Measurements from ENCODE around the gene PLLP. TPM values are rescaled to one million over a fixed set of nuclear protein-coding genes. Genes with fewer than 3 reads are reported as not detected.
A peak's percentile ranks its signal among the peaks of the same experiment; 100 is the strongest.

The PLLP gene
- total RNA-seq, 1 donor from 2014 or later: 0.30 TPM

DNA sequence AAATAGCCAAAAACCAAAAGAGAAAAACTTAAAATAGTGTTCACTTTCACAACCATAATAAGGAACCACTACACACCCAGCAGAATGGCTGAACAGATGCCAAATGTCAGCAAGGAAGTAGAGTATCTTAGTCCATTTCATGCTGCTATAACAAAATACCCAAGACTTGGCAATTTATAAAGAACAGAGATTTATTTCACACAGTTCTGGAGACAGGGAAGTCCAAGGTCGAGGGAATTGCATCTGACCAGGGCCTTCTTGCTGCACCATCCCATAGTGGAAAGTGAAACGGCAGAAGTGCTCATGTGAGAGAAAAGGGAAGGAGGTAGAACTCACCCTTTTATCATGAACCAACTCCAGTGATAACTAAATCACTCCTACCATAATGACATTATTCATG, 40.3 kb upstream of the PLLP start:
- H3K4me3 Mint-ChIP-seq (ENCODE audit: unreplicated experiment): no peak overlapping the region
- no peak for TF ChIP-seq CTCF (IDR thresholded peaks at IDR 0.05)
- no peaks in the 10 kb centered on the region for H3K36me3 Mint-ChIP-seq (ENCODE audit: unreplicated experiment)
- H3K9me3 Mint-ChIP-seq (ENCODE audit: unreplicated experiment): peaks cover 6% of the 10 kb centered on the region
- H3K4me1 Mint-ChIP-seq (ENCODE audit: unreplicated experiment): no peaks in the 10 kb centered on the region
- DNase-seq (ENCODE audit: extremely low spot score, unreplicated experiment): no peak
- H3K27ac Mint-ChIP-seq (ENCODE audit: unreplicated experiment): no peak overlapping the region
- peaks cover 24% of the 10 kb centered on the region for H3K27me3 Mint-ChIP-seq (ENCODE audit: unreplicated experiment)

- Mint-ChIP-seq H3K27me3 (ENCODE audit: unreplicated experiment) (peaks cover under 1% of the 10 kb centered on the region), H3K36me3 (ENCODE audit: unreplicated experiment) (no peaks in the 10 kb centered on the region), H3K4me3 (ENCODE audit: unreplicated experiment) (no peak overlapping the region), H3K9me3 (ENCODE audit: unreplicated experiment) (peaks cover 1% of the 10 kb centered on the region), H3K27ac (ENCODE audit: unreplicated experiment) (no peak overlapping the region), H3K4me1 (ENCODE audit: unreplicated experiment) (peaks cover 34% of the 10 kb centered on the region)
- no peak for DNase-seq (ENCODE audit: extremely low spot score, unreplicated experiment)
- TF ChIP-seq CTCF (IDR thresholded peaks at IDR 0.05): no peak
Measured at GRCh38 chr16:57319646-57320045, 35.2 kb upstream of the PLLP start.

GRCh38 chr16:57318240-57318970, 33.9 kb upstream of the PLLP start:
- DNase-seq (ENCODE audit: extremely low spot score, unreplicated experiment): peak; percentile 79
- TF ChIP-seq CTCF (IDR thresholded peaks at IDR 0.05): no peak
- Mint-ChIP-seq H3K4me1 (ENCODE audit: unreplicated experiment) (peaks cover 40% of the 10 kb centered on the region), H3K36me3 (ENCODE audit: unreplicated experiment) (no peaks in the 10 kb centered on the region), H3K27ac (ENCODE audit: unreplicated experiment) (peak overlapping the region; percentile 89), H3K9me3 (ENCODE audit: unreplicated experiment) (no peaks in the 10 kb centered on the region), H3K4me3 (ENCODE audit: unreplicated experiment) (no peak overlapping the region), H3K27me3 (ENCODE audit: unreplicated experiment) (no peaks in the 10 kb centered on the region)

DNA sequence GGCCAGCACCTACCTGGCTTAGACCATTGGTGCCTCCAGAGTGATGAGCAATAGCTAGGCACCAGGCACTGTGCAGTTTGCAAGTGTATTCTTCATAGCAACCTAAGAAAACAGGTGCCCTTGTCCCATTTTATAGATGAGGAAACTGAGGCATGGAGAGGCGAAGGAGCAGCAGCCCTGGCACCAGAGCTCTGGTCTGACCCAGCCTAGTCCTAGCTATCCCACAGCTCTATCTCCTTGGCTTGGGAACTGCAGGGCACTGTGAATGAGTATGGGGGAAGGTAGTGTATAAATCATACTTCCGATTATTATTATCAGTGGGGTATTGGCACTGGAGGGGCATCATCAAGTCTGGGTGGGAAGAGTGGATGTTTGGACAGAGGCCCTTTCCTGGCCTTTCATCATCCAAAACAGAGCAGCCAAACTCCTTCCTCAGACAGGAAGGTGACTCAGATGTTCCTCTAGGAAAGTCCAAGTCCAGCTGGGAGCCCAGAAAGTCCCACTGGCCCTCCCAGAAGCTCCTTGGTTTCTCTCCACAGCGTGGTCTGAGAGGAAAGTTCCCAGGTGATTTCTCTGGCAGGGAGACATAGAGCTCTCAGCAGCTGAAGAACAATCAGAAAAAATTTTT, 32.0 kb upstream of the PLLP start:
- TF ChIP-seq CTCF (IDR thresholded peaks at IDR 0.05): no peak
- no peak overlapping the region for H3K4me3 Mint-ChIP-seq (ENCODE audit: unreplicated experiment)
- H3K4me1 Mint-ChIP-seq (ENCODE audit: unreplicated experiment): peaks cover 40% of the 10 kb centered on the region
- DNase-seq (ENCODE audit: extremely low spot score, unreplicated experiment): peak; percentile 83
- H3K27ac Mint-ChIP-seq (ENCODE audit: unreplicated experiment): peak overlapping the region; percentile 89
- H3K36me3 Mint-ChIP-seq (ENCODE audit: unreplicated experiment): no peaks in the 10 kb centered on the region
- H3K9me3 Mint-ChIP-seq (ENCODE audit: unreplicated experiment): no peaks in the 10 kb centered on the region
- H3K27me3 Mint-ChIP-seq (ENCODE audit: unreplicated experiment): peaks cover 5% of the 10 kb centered on the region

DNA sequence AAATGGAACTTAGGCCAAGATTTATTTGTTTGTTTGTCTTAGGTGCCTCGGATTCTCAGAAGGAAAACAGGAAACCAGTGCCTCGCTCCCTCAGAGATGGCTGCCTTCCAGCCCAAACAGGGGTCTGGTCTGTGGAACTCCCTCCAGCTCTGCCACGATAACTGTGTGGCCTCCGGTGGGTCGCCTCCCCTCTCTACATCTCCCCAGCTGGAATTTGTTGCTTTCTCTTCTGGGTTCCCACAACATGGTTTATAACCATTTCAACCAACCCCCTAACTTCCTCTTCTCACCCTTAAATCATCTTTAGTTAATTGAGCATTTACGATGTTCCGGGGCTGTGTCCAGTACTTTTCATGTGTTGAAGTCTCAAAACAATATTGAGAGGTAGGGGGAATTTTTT, 30.9 kb upstream of the PLLP start:
- peak overlapping the region; percentile 62 for H3K27ac Mint-ChIP-seq (ENCODE audit: unreplicated experiment)
- H3K36me3 Mint-ChIP-seq (ENCODE audit: unreplicated experiment): no peaks in the 10 kb centered on the region
- no peak overlapping the region for H3K4me3 Mint-ChIP-seq (ENCODE audit: unreplicated experiment)
- DNase-seq (ENCODE audit: extremely low spot score, unreplicated experiment): peak; percentile 66
- H3K27me3 Mint-ChIP-seq (ENCODE audit: unreplicated experiment): peaks cover 6% of the 10 kb centered on the region
- TF ChIP-seq CTCF (IDR thresholded peaks at IDR 0.05): no peak
- H3K9me3 Mint-ChIP-seq (ENCODE audit: unreplicated experiment): no peaks in the 10 kb centered on the region
- H3K4me1 Mint-ChIP-seq (ENCODE audit: unreplicated experiment): peaks cover 40% of the 10 kb centered on the region
